PC-9 (cell line): ENCODE measurements around the gene SND1. TPM values are rescaled to one million over a fixed set of nuclear protein-coding genes. Genes with fewer than 3 reads are reported as not detected.

Experiments
- BruUV-seq: library from RNA; stranded (reverse); fragments of 400-500 nt; replicated peaks from 2 replicates; lab custom pipeline; 2021; lab: Mats Ljungman, UMichigan
- CTCF ChIA-PET: fragments of 300-600 bp; sonication (Branson Sonifier 250); formaldehyde crosslinking; loops from one replicate; lab custom pipeline; 2022; ENCODE audit warnings: antibody characterized with exemption; lab: Charles Lee
- POLR2A ChIA-PET: fragments of 300-600 bp; sonication (Branson Sonifier 250); formaldehyde crosslinking; loops from one replicate; lab custom pipeline; 2022; ENCODE audit warnings: antibody characterized with exemption; ENCODE audit not compliant: unreplicated experiment; lab: Charles Lee
- DNase-seq, 2 experiments: peaks; one replicate each; pipeline versions ENCODE4 v3.0.0 to v3.0.0-alpha.2; 2015 to 2022; ENCODE audit warnings: mixed read lengths in 1 of 2
- H2AFZ ChIP-seq: fragments of 200-600 bp; sonication (generic); 2 replicates; pipeline ENCODE4 v1.8.1; 2017; ENCODE audit warnings: antibody characterized with exemption
- H3F3A ChIP-seq: fragments of 200-600 bp; sonication (generic); 2 replicates; pipeline ENCODE4 v1.8.1; 2017; ENCODE audit warnings: antibody characterized with exemption, mild to moderate bottlenecking, low read depth; ENCODE audit not compliant: insufficient read depth
- H3K27ac ChIP-seq: fragments of 200-600 bp; sonication (generic); 2 replicates; pipeline ENCODE4 v1.6.1; 2016; ENCODE audit warnings: mixed run types
- H3K27me3 ChIP-seq: fragments of 200-600 bp; sonication (generic); 2 replicates; pipeline ENCODE4 v1.6.1; 2016; ENCODE audit warnings: low read depth, mixed run types; ENCODE audit not compliant: insufficient read depth
- H3K36me3 ChIP-seq: fragments of 200-600 bp; sonication (generic); 2 replicates; pipeline ENCODE4 v1.6.1; 2016; ENCODE audit warnings: low read depth, mixed run types
- H3K4me1 ChIP-seq: fragments of 200-600 bp; sonication (generic); replicated peaks from 2 replicates; pipeline ENCODE4 v1.6.1; 2016; ENCODE audit warnings: mixed run types; ENCODE audit not compliant: insufficient read depth
- H3K4me2 ChIP-seq: fragments of 200-600 bp; sonication (generic); 2 replicates; pipeline ENCODE4 v1.6.1; 2017; ENCODE audit warnings: mixed run types
- H3K4me3 ChIP-seq: fragments of 200-600 bp; sonication (generic); 2 replicates; pipeline ENCODE4 v1.6.1; 2016; ENCODE audit warnings: mixed run types
- H3K79me2 ChIP-seq: fragments of 200-600 bp; sonication (generic); 2 replicates; pipeline ENCODE4 v1.6.1; 2017; ENCODE audit warnings: low read depth, mixed run types
- H3K9me2 ChIP-seq: fragments of 200-600 bp; sonication (generic); 2 replicates; pipeline ENCODE4 v1.8.1; 2017; ENCODE audit warnings: mild to moderate bottlenecking; ENCODE audit not compliant: insufficient read depth
- H3K9me3 ChIP-seq: fragments of 200-600 bp; sonication (generic); 2 replicates; pipeline ENCODE4 v1.8.1; 2016; ENCODE audit warnings: low read depth; ENCODE audit not compliant: insufficient read depth
- H4K20me1 ChIP-seq: fragments of 200-600 bp; sonication (generic); 2 replicates; pipeline ENCODE4 v1.8.1; 2017; ENCODE audit not compliant: insufficient read depth
- CTCF ChIP-seq: fragments of 200-600 bp; sonication (generic); conservative IDR thresholded peaks from 2 replicates; pipeline ENCODE4 v1.6.1; 2017; ENCODE audit warnings: mixed run types, antibody characterized with exemption, mild to moderate bottlenecking, moderate library complexity
- EZH2 ChIP-seq: fragments of 200-600 bp; sonication (generic); IDR thresholded peaks from 2 replicates; pipeline ENCODE4 v1.8.0; 2017; ENCODE audit warnings: antibody characterized with exemption, low read depth
- intact Hi-C: fragments of 100-400 bp; cut with micrococcal nuclease; formaldehyde crosslinking; loops from one replicate; pipeline ENCODE4 v1.10.0; 2022; ENCODE audit not compliant: unreplicated experiment
- total RNA-seq: library from RNA; stranded (reverse); gene quantifications from 2 replicates; pipeline ENCODE4 v1.2.3, GENCODE V29; 2021

SND1 gene
- total RNA-seq, 1 experiment from 2014 or later, result 273 TPM

- intact Hi-C loops, result no loop called here
- TF ChIP-seq CTCF, result no peak
- ChIA-PET POLR2A (no interaction called here), CTCF (no interaction called here)
- Histone ChIP-seq H3K9me3 (no peaks in the 10 kb centered on the region), H4K20me1 (no peaks in the 10 kb centered on the region), H3F3A (no peaks in the 10 kb centered on the region), H3K79me2 (no peaks in the 10 kb centered on the region), H3K36me3 (no peaks in the 10 kb centered on the region), H3K27me3 (peaks cover 100% of the 10 kb centered on the region), H3K27ac (no peak within 1 kb of the TSS), H3K4me3 (no peak within 1 kb of the TSS), H2AFZ (no peak within 1 kb of the TSS), H3K4me2 (no peak within 1 kb of the TSS), H3K4me1 (no peaks in the 10 kb centered on the region), H3K9me2 (no peaks in the 10 kb centered on the region)
- no peak for DNase-seq
- BruUV-seq, result no TSS peak
Observed at GRCh38 chr7:127618042-127618441, 34.0 kb upstream of the SND1 start, which contains the start of gene PAX4. Gene PAX4 (minus strand): TSS chr7:127618142. CDS start chr7:127615928, 2,214 bp downstream.

- H3K9me3 ChIP-seq, result no peaks in the 10 kb centered on the region
- no peak for DNase-seq
- H3K36me3 ChIP-seq, result no peaks in the 10 kb centered on the region
- POLR2A ChIA-PET, result no interaction called here
- BruUV-seq, result no TSS peak
- no peak overlapping the region for H3K4me3 ChIP-seq
- H3K9me2 ChIP-seq, result no peaks in the 10 kb centered on the region
- no peak overlapping the region for H2AFZ ChIP-seq
- no peak overlapping the region for H3K4me2 ChIP-seq
- peaks cover 98% of the 10 kb centered on the region for H3K27me3 ChIP-seq
- CTCF ChIA-PET, result no interaction called here
- no peak overlapping the region for H3K27ac ChIP-seq
- H3K4me1 ChIP-seq, result no peaks in the 10 kb centered on the region
- no peaks in the 10 kb centered on the region for H4K20me1 ChIP-seq
- H3K79me2 ChIP-seq, result no peaks in the 10 kb centered on the region
- no peaks in the 10 kb centered on the region for H3F3A ChIP-seq
- intact Hi-C loops, result no loop called here
- TF ChIP-seq EZH2 (no peak), CTCF (no peak)
Observed at GRCh38 chr7:127618775-127619174, 33.2 kb upstream of the SND1 start.

GRCh38 chr7:127619681-127620405, 32.2 kb upstream of the SND1 start:
- H4K20me1 ChIP-seq, result no peaks in the 10 kb centered on the region
- no peaks in the 10 kb centered on the region for H3K36me3 ChIP-seq
- no peak for DNase-seq
- no TSS peak for BruUV-seq
- H3K27ac ChIP-seq, result no peak overlapping the region
- H3K4me3 ChIP-seq, result no peak overlapping the region
- POLR2A ChIA-PET, result no interaction called here
- intact Hi-C loops, result no loop called here
- TF ChIP-seq EZH2, result no peak
- TF ChIP-seq CTCF, result no peak
- no peaks in the 10 kb centered on the region for H3K9me3 ChIP-seq
- no peaks in the 10 kb centered on the region for H3K4me1 ChIP-seq
- no peak overlapping the region for H3K4me2 ChIP-seq
- H3F3A ChIP-seq, result no peaks in the 10 kb centered on the region
- no peaks in the 10 kb centered on the region for H3K9me2 ChIP-seq
- H2AFZ ChIP-seq, result no peak overlapping the region
- CTCF ChIA-PET, result no interaction called here
- no peaks in the 10 kb centered on the region for H3K79me2 ChIP-seq
- peaks cover 87% of the 10 kb centered on the region for H3K27me3 ChIP-seq
